GM18951 (cell line): Measurements from ENCODE around the gene PAX5.
"Not testable (repeated sequence)": the region's sequence is repeated elsewhere in the genome, so short reads cannot be mapped to it uniquely, and the experiment has no call there.

ENCODE experiments used
- POLR2A ChIP-seq: IDR thresholded peaks from 4 replicates; pipeline ENCODE4 v1.6.1; 2011; ENCODE audit warnings: mild to moderate bottlenecking; ENCODE audit not compliant: insufficient read length, insufficient read depth; ENCODE audit errors: extremely low read depth
- in situ Hi-C: fragments of 300-500 bp; cut with MboI; formaldehyde crosslinking; loops from one replicate; pipeline ENCODE4 v1.12.0; 2022; ENCODE audit warnings: low sequenced_read_pairs, mixed read lengths, inconsistent platforms; ENCODE audit not compliant: unreplicated experiment

The PAX5 gene

DNA sequence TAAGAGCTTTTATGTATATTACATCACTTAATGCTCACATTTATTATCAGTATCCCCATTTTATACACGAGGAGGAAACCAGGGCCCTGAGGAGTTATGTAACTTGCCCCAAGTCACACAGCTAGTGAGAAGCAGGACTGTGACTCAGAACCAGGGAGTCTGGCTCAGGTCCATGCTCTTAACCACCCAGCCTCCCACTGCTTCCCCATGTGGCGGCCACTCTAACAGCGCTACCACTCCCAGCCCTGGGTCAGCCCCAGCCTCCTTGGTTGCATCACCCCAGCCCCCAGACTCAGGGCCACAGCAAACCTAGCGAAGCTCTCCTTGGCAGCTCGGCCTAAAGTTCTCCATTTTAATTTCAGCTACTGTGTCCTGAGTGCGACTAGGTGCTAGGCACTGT, 159.1 kb downstream of the PAX5 start:
- no peak for TF ChIP-seq POLR2A
- in situ Hi-C loops, result no loop called here

DNA sequence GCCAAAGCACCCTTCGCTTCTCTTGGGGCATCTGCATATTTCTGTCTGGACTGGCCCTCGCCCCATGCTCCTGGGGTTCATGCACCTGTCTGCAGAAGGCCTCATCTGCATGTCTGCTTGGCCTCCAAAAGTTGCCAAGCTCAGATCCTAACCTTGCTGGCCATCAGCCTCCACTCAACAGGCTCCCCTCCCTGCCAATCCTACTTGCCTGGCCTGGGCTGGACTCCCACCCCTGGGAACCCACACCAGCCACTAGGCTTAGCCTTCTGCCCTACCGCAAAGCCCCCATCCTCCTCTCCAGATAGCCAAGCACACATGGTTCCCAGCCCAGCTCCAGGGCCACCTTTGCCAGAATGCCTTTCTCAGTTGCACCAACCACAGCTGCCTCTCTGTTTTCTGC, 159.8 kb downstream of the PAX5 start:
- in situ Hi-C loops, result no loop called here
- TF ChIP-seq POLR2A, result no peak

GRCh38 chr9:36873247-36873875, 160.7 kb downstream of the PAX5 start:
- no peak for TF ChIP-seq POLR2A
- in situ Hi-C loops, result no loop called here

- TF ChIP-seq POLR2A, result no peak
- in situ Hi-C loops, result no loop called here
Observed at GRCh38 chr9:36872641-36873040, 161.4 kb downstream of the PAX5 start.

- in situ Hi-C loops, result no loop called here
- TF ChIP-seq POLR2A, result no peak
Observed at GRCh38 chr9:36871606-36872005, 162.5 kb downstream of the PAX5 start.

DNA sequence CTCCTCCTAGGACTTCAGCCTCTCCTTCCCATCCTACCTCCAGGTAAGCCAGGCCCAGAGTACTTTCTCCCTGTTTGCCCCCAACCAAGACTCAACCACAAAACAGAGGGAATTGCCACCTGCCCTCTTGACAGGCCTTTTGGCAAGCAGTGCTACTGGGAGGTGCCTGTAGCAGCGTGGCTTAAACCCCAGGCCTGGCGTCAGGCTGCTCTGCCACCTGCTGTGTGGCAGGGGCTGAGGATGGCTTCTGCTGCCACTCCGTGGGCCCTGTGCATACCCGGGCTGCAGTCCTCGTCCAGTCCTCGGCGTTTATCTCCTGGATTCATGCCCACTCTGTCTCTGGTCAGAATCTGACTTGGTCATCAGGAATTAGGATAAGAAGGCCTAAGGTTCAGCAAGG, 163.1 kb downstream of the PAX5 start:
- TF ChIP-seq POLR2A, result no peak
- in situ Hi-C loops, result no loop called here

DNA sequence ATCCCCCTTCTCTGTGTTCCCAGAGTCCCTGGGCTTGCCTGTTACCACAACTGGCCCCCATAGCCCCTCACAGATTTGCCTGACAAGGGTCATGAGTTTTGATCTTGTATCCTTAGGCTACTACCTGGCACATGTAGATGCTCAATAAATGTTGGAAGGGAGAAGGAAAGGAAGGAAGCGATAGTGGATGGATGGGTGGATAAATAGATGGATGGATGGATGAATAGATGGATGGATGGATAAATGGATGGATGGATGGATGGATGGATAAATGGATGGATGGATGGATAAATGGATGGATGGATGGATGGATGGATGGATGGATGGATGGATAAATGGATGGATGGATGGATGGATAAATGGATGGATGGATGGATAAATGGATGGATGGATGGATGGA, 164.5 kb downstream of the PAX5 start:
- in situ Hi-C loops, result not testable (repeated sequence)

- no peak for TF ChIP-seq POLR2A
- in situ Hi-C loops, result no loop called here
Observed at GRCh38 chr9:36868586-36869282, 165.3 kb downstream of the PAX5 start.

GRCh38 chr9:36867672-36868471, 166.2 kb downstream of the PAX5 start:
- TF ChIP-seq POLR2A, result no peak
- in situ Hi-C loops, result no loop called here

DNA sequence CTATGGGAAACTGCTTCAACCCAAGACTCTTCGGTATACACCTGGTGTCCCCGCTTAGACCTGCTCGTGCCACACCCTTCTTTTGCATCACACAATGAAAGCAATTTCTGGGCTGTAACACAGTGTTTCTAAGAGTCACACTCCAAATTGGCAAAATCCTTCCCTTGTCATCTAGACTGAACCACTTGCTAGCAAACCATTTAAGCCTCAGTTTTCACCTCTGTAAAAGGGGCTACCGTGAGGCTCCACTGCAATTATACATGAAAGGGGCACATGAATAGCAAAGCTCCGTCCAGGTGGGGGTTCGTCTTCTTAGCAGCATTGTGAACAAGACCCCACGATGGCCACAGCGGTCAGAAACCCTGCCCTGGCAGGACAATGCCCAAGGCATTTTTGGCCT, 166.8 kb downstream of the PAX5 start:
- no peak for TF ChIP-seq POLR2A
- in situ Hi-C loops, result no loop called here

GRCh38 chr9:36866840-36867239, 167.2 kb downstream of the PAX5 start:
- in situ Hi-C loops, result no loop called here
- no peak for TF ChIP-seq POLR2A

- no peak for TF ChIP-seq POLR2A
- in situ Hi-C loops, result no loop called here
Observed at GRCh38 chr9:36865731-36866635, 168.1 kb downstream of the PAX5 start.
